ENCODE results near the gene FGD3. TPM values are rescaled to one million over a fixed set of nuclear protein-coding genes. Genes with fewer than 3 reads are reported as not detected.
"Not testable (repeated sequence)": the region's sequence is repeated elsewhere in the genome, so short reads cannot be mapped to it uniquely, and the experiment has no call there.

FGD3 gene
- total RNA-seq, 1 donor from 2014 or later, result 0.17 TPM

DNA sequence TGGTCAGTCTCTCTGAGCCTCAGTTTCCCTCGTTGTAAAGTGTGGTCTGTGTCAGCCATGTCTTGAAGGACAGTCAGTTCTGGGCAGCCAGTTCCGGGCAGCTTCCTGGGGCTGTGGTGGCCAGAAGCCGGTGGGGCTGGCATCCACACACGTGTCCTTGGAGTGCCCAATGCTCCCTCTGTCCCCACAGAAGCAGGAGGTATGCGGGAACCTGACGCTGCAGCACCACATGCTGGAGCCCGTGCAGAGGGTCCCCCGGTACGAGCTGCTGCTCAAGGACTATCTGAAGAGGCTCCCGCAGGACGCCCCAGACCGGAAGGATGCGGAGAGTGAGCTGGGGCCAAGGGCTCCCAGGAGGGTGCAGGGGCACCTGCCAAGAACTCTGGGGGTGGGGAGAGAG is 62.7 kb downstream of the FGD3 start:
- no peak for DNase-seq

GRCh38 chr9:93010704-93011103 is 63.4 kb downstream of the FGD3 start:
- DNase-seq, result no peak

- DNase-seq, result no peak
Measured at GRCh38 chr9:93011114-93011513, 63.8 kb downstream of the FGD3 start.

GRCh38 chr9:93012963-93013855 is 65.9 kb downstream of the FGD3 start:
- no peak for DNase-seq

GRCh38 chr9:93013856-93014582 is 66.7 kb downstream of the FGD3 start:
- no peak for DNase-seq

- not testable (repeated sequence) for DNase-seq
Measured at GRCh38 chr9:93015190-93015589, 67.9 kb downstream of the FGD3 start.

DNA sequence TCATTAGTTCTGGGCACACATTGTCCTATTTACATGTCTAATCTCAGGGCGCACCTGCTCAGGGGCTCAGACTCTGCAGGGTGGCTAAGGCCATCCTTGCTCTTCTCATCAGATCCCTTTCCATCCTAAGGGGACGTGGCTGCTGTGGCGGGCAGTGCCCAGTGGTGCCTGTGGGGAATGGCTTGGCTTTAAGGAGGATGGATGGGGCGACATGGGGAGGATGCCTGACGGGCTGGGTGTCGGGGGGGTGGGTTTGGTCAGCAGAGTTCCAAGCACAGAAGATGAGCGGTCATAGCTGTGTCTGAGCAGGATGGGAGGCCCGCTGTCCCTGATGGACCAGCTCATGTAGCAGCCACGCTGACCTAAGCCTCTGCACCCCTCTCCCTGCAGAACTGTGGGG is 70.3 kb downstream of the FGD3 start:
- DNase-seq, result no peak

DNA sequence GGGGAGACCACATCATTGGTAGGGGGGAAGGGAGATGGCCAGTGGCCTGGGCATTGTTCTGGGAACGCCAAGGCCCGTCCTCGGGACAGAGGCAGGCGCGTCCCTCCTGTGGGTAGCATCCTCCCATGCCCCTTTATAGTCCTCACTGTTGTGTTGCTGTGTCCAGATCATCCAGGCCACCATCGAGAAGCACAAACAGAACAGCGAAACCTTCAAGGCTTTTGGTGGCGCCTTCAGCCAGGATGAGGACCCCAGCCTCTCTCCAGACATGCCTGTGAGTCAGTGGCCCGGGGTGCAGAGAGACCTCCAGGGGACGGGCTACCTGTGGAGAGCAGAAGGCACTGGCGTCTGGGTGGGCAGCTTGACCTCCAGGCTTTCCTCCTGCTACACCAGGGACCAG is 72.8 kb downstream of the FGD3 start:
- DNase-seq, result no peak

DNA sequence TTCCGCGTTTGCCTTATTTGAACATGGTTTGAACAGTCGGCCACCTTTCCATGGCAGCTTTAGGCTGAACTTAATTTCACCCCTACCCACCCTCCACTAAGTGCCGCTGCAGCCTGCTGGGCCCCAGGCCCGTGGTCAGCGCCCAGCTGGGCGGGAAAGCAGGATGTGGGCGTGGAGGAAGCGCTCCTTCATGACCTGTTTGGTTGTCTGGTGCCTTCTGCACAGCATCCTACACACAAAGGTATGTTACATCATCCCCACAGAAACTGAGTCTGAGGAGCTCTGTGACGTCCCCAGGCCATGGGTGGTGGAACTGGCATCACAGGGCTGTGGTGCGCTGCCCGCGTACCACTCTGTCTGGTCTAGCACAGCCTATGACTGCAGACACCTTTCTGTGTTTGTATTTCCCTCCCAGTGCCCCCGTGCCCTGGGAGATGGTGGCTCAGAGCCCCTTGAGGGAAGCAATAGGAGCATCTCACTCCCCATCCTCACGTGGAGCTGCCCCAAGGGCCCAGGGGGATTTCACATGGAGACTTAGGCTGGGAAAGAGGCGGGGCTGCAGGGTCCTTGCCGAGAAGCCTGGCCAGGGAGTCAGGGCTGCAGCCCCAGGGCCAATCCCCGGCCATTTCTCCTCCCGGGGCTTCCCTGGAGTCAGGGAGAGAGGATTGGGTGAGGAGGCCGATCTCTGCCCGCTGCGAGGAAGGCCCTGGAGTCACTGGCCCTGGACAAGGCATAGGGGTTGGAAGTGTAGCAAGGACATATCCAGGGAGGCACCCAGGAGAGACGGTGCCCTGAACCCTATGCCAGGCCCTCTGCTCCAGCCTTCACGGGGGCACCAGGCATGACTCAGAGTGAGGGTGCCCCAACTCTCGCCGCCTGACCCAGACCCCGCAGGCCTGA is 73.7 kb downstream of the FGD3 start:
- peak; percentile 4 for DNase-seq

- DNase-seq, result no peak
Measured at GRCh38 chr9:93022066-93022465, 74.7 kb downstream of the FGD3 start.

DNA sequence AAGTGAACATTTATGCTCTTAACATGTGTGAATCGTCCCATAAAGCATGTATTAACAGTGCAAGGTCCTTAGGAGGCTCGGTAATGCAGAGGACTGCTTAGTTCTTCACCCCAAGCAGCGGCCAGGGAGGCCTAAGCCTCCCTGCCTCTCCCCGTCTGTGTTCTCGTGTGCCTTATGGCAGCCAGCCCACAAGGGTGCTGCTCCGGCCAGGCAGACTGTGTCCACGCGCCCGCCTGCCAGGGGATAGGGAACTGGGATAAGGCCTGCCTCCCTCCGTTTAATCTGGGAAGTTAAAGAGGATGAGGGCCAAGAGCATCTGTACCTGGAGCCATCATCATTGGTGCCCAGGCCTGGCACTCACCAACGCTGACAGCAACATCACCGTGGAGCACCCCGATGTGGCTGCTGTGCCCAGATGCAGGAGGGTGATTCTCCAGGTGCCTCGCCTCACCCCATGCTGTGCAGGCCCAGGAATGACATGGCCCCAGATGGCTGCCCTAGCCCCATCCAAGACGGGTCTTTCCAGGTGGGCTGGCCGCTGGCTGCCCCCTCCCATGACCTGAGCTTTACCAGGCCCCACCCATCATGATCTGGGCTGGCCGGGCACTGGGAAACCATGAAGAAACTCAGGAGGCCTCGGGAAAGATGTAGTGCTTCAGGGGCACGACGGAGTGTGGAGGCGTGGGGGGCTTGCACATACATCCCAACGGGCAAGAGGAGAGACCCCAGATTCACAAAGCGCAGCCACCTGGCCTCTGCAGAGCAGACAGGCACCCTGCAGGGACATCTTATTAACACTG is 75.6 kb downstream of the FGD3 start:
- no peak for DNase-seq

GRCh38 chr9:93023521-93023815 is 76.1 kb downstream of the FGD3 start:
- no peak for DNase-seq

GRCh38 chr9:93024646-93024910 is 77.3 kb downstream of the FGD3 start:
- DNase-seq, result no peak

GRCh38 chr9:93024986-93025630 is 77.8 kb downstream of the FGD3 start:
- no peak for DNase-seq

DNA sequence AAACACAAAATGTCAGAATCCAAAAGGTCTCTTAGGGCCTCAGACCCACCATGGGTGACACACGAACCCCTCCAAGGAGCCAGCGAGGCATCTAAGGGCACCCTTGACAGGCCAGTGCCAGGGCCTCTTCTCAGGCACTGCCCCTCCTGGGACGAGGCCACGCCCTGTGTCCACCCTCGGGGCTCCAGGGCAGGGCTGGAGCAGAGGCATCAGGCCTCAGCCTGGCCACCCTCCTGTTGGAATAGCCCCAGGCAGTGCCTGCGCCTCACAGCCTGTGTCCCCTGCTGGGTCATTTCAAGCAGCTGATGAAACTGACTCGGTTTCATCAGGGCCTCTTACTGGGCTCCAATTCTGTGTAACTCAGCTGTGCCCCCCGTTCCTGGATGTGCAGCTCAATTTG is 78.4 kb downstream of the FGD3 start:
- DNase-seq, result no peak

GRCh38 chr9:93026640-93027039 is 79.3 kb downstream of the FGD3 start:
- no peak for DNase-seq

DNA sequence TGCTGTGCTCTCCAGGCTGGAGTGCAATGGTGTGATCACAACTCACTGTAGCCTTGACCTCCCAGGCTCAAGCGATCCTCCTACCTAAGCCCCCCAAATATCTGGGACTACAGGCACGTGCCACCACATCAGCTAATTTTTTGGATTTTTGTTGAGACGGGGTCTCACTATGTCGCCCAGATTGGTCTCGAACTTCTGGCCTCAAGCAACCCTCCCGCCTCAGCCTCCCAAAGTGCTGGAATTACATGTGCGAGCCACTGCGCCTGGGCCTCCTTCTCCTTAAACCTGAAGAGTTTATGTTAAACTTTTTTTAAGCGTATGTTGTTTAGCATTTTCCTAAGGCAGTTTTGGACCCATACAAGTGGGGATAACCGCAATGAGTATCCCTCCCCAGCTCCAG is 80.4 kb downstream of the FGD3 start:
- DNase-seq, result no peak

DNA sequence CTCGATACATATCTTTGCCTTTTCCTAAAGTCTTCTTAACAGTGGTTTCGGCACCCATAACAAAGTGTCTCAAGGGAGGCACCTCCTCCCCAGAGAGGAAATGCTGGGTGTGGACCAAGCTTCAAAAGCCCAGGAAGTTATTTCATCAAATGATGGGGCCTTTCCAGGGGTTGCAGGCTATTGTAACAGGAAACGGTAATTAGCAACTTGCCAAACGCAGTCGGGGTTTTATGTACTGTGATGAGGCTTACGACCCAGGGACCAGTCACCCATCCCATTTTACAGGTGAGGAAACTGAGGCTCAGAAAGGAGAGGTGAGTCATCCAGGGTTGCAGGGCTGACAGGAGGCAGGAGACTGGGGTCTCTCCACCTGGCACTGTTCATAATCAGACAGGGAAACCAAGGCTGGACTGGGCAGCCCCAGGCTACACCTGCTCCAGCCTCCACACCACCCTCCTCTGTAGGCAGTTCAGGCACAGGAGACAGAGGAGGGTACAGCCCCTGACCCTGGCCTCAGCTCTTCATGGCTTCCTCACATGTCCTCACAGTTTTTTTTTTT is 81.2 kb downstream of the FGD3 start:
- DNase-seq, result no peak

DNA sequence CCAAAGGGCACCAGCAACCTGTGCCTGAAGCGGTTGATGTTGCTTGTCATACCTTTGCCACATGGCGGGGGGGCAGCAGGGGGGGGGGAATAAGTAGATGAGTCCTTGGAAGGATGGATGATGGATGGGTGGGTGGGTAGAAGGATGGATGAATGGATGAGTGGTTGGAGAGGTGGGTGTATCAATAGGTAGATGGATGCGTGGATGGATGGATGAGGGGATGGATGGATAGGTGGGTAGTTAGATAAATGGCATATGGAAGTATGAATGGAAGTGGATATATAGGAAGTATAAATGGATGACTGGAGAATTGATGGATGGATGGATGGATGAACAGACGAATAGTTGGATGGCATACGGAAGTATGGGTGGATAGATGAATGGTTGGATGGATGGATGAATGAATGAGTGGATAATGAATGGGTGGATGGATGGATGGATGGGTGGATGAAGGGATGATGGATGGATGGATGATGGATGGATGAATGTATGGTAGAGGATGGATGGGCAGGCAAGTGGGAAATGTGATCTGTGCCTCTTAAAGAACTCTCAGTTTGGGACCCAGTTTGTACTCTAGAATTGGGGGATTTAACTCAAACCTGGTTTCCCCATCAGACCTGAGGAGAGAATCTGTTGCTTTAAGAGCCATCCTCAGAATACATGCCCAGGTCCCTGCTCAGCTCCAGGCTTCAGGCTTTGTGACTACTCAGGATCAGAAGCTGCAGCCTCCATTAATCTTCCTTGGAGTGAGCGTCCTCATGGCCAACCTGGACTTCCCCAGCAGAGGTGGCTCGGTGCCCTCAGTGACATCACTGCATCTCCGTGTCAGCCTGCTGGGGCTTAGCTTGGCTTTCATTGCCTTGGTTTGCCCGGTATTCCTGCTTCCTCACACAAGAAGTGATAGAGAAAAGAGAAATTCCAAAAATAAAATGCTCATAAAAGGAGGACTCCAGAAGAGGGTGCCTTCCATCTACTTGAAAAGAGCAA is 83.6 kb downstream of the FGD3 start:
- DNase-seq, result no peak

GRCh38 chr9:93031629-93032430 is 84.5 kb downstream of the FGD3 start:
- no peak for DNase-seq

Measured in dermis blood vessel endothelial cell (primary cell).